Lung (tissue), 12 donors: ENCODE measurements around the gene PTAFR. TPM values are rescaled to one million over a fixed set of nuclear protein-coding genes. Genes with fewer than 3 reads are reported as not detected.

Source experiments
- ATAC-seq: fragments of 200-7000 bp; cut with Tn5 transposase; one replicate; pipeline ENCODE4 v1.9.1; 2020; ENCODE audit warnings: moderate number of reproducible peaks; ENCODE audit not compliant: insufficient read depth, low FRiP score
- DNase-seq, 3 donors: peaks; one replicate each; pipeline ENCODE4 v3.0.0-alpha.2; 2013 to 2017
- H3K27ac ChIP-seq, 2 donors: one replicate each; pipeline ENCODE4 v1.5.1; 2013; ENCODE audit warnings: mild to moderate bottlenecking in 2 of 2, moderate library complexity in 2 of 2, control low read depth in 1 of 2, inconsistent platforms in 1 of 2, low read depth in 1 of 2, low read length in 1 of 2
- H3K27me3 ChIP-seq, 3 donors: one replicate each; pipeline ENCODE4 v1.5.1; 2013; ENCODE audit warnings: low read length in 2 of 3; ENCODE audit not compliant: control insufficient read depth in 3 of 3, insufficient read depth in 3 of 3
- H3K36me3 ChIP-seq, 4 donors: one replicate each; pipeline ENCODE4 v1.5.1; 2013; ENCODE audit warnings: low read length in 4 of 4, mild to moderate bottlenecking in 1 of 4, moderate library complexity in 1 of 4; ENCODE audit not compliant: control insufficient read depth in 4 of 4, insufficient read depth in 4 of 4
- H3K4me1 ChIP-seq, 5 donors: one replicate each; pipeline ENCODE4 v1.5.1; 2013; ENCODE audit warnings: low read length in 5 of 5, mild to moderate bottlenecking in 2 of 5, moderate library complexity in 1 of 5; ENCODE audit not compliant: control insufficient read depth in 5 of 5, insufficient read depth in 5 of 5
- H3K4me3 ChIP-seq: one replicate; pipeline ENCODE4 v1.5.1; 2013; ENCODE audit warnings: mild to moderate bottlenecking, control low read depth, moderate library complexity
- H3K9ac ChIP-seq, 2 donors: one replicate each; pipeline ENCODE4 v1.5.1; 2013; ENCODE audit warnings: low read length in 2 of 2, control low read depth in 1 of 2; ENCODE audit not compliant: insufficient read depth in 1 of 2
- H3K9me3 ChIP-seq, 4 donors: one replicate each; pipeline ENCODE4 v1.5.1; 2013; ENCODE audit warnings: low read length in 3 of 4, mild to moderate bottlenecking in 1 of 4, moderate library complexity in 1 of 4; ENCODE audit not compliant: control insufficient read depth in 4 of 4, insufficient read depth in 3 of 4
- CTCF ChIP-seq: IDR thresholded peaks from 2 replicates; pipeline ENCODE4 v1.5.1; 2012; ENCODE audit warnings: mild to moderate bottlenecking; ENCODE audit errors: control extremely low read depth, extremely low read depth
- WGBS, 2 donors: extraction: QIAGEN DNeasy Blood & Tissue Kit; methylation state at CpG; one replicate each; pipeline ENCODE4 v1.1.7; 2013; 5-methylcytosine and 5-hydroxymethylcytosine counted together
- polyA plus RNA-seq, 2 donors: library from polyadenylated mRNA; stranded (reverse); fragments of 200-250 nt; gene quantifications; one replicate each; pipeline ENCODE4 v1.2.1, GENCODE V29; 2013
- total RNA-seq, 2 donors: library from RNA; depleted of rRNA in 1 of 2; stranded (reverse); fragments of >200 nt in 1 of 2; gene quantifications; one replicate each; pipeline ENCODE4 v1.2.1, GENCODE V29; 2014 to 2021
- donor health status: control.
- donor health status: control.
- donor health status: Bipolar disorder and iron deficiency.
- donor health status: healthy.
- donor health status: DM: yes; HTN: yes; CAD: no.

PTAFR gene
- total and polyA plus RNA-seq, 4 donors, result 7.7 to 93.6 (median 23.3) TPM

DNA sequence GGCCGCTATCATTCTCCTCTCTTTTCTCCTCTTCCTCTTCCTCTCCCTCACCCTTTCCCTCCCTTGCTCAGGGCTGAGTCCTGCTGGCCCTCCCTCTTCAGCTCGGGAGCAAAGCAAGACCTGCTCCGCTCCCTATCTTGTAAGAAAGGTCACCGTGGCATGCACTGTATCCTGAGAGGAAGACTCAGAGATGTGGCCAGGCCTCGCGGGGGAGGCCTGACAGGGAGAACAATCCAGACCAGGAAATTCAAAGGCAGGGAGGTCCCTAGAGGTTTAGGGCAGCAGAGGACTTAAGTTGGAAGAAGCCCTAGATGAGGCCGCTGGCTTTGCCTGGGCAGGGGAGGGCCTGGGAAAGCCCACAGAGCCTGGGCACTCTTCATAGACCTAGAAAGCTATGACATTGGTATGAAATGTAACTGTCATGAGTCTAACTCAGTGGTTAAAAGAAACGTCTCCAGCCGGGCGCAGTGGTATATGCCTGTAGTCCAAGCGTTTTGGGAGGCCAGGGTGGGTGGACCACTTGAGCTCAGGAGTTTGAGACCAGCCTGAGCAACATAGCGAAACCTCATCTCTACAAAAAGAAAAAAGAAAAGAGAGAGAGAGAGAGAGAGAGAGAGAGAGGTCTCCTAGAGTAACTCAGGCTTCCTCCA, 14.6 kb upstream of the PTAFR start:
- Histone ChIP-seq H3K4me1 (peaks cover 0 to 7% (median 0%) of the 10 kb centered on the region in 5 donors), H3K4me3 (no peak overlapping the region), H3K27me3 (no peaks in the 10 kb centered on the region), H3K36me3 (no peaks in the 10 kb centered on the region), H3K9me3 (no peaks in the 10 kb centered on the region), H3K27ac (peak overlapping the region in 1 of 2 donors; percentile 3), H3K9ac (no peak overlapping the region)
- ATAC-seq (no peak), DNase-seq (no peak)
- WGBS, 2 donors, result 66 to 76% methylated on average over 12 of the region's 12 CpGs
- no peak for TF ChIP-seq CTCF

DNA sequence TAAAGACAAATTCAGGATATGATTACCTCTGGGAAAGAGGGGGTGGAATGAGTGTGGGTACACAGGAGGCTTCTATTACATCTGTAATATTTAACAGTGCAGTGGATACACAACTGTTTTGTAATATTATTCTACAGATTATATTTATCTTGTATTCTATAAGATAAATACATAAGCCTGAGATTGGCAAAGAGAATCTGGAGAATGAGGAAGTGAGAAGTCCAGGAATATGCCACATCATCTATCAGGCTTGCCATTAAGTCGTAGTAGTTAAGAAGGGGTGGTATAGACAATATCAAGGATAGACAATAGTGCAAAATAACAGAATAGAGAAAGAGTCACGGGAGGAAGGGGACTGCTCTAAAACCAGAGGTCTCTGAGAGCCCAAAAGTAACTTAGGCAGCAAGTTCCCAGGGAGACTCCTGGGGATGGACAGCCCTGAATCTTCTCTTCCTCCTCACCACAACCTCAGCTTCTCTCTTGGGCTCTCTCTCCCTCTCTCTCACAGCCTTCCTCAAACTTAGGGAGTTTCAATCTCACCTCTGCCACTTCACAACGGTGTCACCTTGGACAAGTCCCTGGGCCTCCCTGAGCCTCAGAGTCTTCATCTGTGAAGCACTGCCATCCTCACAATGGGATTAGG, 14.0 kb upstream of the PTAFR start:
- 36 to 56% methylated on average over 3 of the region's 3 CpGs for WGBS, 2 donors
- no peaks in the 10 kb centered on the region for H3K36me3 ChIP-seq

DNA sequence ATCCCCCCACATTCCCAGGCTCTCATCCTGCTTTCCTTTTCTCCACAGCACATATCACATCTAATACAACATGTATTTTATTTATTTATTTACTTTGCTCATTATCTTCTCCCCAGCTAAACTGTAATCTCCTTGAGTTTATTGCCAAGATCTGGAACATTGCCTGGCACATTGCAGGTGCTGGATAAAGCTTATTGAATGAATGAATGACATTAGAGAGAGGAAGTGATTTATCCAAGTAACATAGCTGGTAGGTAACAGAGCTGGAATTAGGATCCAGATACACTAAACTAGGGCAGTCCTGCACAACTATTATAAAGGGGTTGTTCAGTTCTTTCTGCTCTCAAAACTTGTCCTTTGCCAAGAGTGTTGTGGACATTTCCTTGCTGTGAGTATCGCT, 8.6 kb upstream of the PTAFR start:
- Histone ChIP-seq H3K9ac (no peak overlapping the region), H3K27me3 (no peaks in the 10 kb centered on the region), H3K9me3 (no peaks in the 10 kb centered on the region), H3K27ac (no peak overlapping the region), H3K36me3 (no peaks in the 10 kb centered on the region), H3K4me1 (no peaks in the 10 kb centered on the region), H3K4me3 (no peak overlapping the region)
- TF ChIP-seq CTCF, result no peak
- 97 to 98% methylated on average over 1 of the region's 1 CpG for WGBS, 2 donors
- DNase-seq, result no peak
- ATAC-seq, result no peak

More for the DNA sequence above, 14.0 kb upstream of the PTAFR start:
- no peak overlapping the region for H3K4me3 ChIP-seq
- no peak overlapping the region for H3K9ac ChIP-seq
- ATAC-seq (no peak), DNase-seq (no peak)
- no peaks in the 10 kb centered on the region for H3K9me3 ChIP-seq
- H3K27ac ChIP-seq, result peak overlapping the region in 1 of 2 donors; percentile 3
- TF ChIP-seq CTCF, result no peak
- no peaks in the 10 kb centered on the region for H3K27me3 ChIP-seq
- H3K4me1 ChIP-seq, result peaks cover 0 to 7% (median 0%) of the 10 kb centered on the region in 5 donors
